Kasumi-1 (cell line): Measurements from ENCODE around the gene PDK1.

ENCODE experiments used
- DNase-seq, 2 experiments: peaks; one replicate each; lab custom pipeline; 2025; lab: John Stamatoyannopoulos, UW

Gene PDK1

GRCh38 chr2:172597176-172597842 lies 41.4 kb downstream of the PDK1 start:
- DNase-seq: no peak

- DNase-seq: no peak
Observed at GRCh38 chr2:172599947-172600346, 44.1 kb downstream of the PDK1 start.

- DNase-seq: no peak
Observed at GRCh38 chr2:172600557-172601008, 44.7 kb downstream of the PDK1 start.

- DNase-seq: no peak
Observed at GRCh38 chr2:172606285-172606684, 50.4 kb downstream of the PDK1 start.

GRCh38 chr2:172607379-172607928 lies 51.6 kb downstream of the PDK1 start:
- no peak for DNase-seq

GRCh38 chr2:172609488-172609887 lies 53.6 kb downstream of the PDK1 start:
- no peak for DNase-seq

- DNase-seq: no peak
Observed at GRCh38 chr2:172612051-172612450, 56.2 kb downstream of the PDK1 start.

- no peak for DNase-seq
Observed at GRCh38 chr2:172613040-172613439, 57.1 kb downstream of the PDK1 start.

GRCh38 chr2:172613615-172614231 lies 57.8 kb downstream of the PDK1 start:
- no peak for DNase-seq

- no peak for DNase-seq
Observed at GRCh38 chr2:172614932-172615331, 59.0 kb downstream of the PDK1 start.

GRCh38 chr2:172615727-172616261 lies 59.9 kb downstream of the PDK1 start:
- no peak for DNase-seq

GRCh38 chr2:172617115-172617514 lies 61.2 kb downstream of the PDK1 start:
- no peak for DNase-seq

GRCh38 chr2:172623249-172623965 lies 67.5 kb downstream of the PDK1 start:
- no peak for DNase-seq

- no peak for DNase-seq
Observed at GRCh38 chr2:172624996-172625395, 69.1 kb downstream of the PDK1 start.

- DNase-seq: no peak
Observed at GRCh38 chr2:172627181-172627580, 71.3 kb downstream of the PDK1 start.

- no peak for DNase-seq
Observed at GRCh38 chr2:172628085-172628484, 72.2 kb downstream of the PDK1 start.

GRCh38 chr2:172629586-172629985 lies 73.7 kb downstream of the PDK1 start:
- DNase-seq: no peak

- DNase-seq: no peak
Observed at GRCh38 chr2:172630181-172630580, 74.3 kb downstream of the PDK1 start.

- no peak for DNase-seq
Observed at GRCh38 chr2:172634477-172634876, 78.6 kb downstream of the PDK1 start.

GRCh38 chr2:172635548-172635947 lies 79.7 kb downstream of the PDK1 start:
- DNase-seq: no peak

GRCh38 chr2:172639256-172639655 lies 83.4 kb downstream of the PDK1 start:
- no peak for DNase-seq

- no peak for DNase-seq
Observed at GRCh38 chr2:172639823-172640222, 83.9 kb downstream of the PDK1 start.

GRCh38 chr2:172640389-172640788 lies 84.5 kb downstream of the PDK1 start:
- DNase-seq: no peak
